ENCODE measurements around the gene MGA. TPM values are rescaled to one million over a fixed set of nuclear protein-coding genes. Genes with fewer than 3 reads are reported as not detected.

Gene MGA
- total and polyA plus RNA-seq, 9 donors = 11.0 to 57.8 (median 20.4) TPM

GRCh38 chr15:41778521-41778920 lies 118.3 kb downstream of the MGA start:
- Histone ChIP-seq H3K36me3 (ENCODE audit: control insufficient read depth, insufficient read depth, low read length) (no peaks in the 10 kb centered on the region), H3K27ac (ENCODE audit: low read length) (no peak overlapping the region), H3K4me3 (ENCODE audit: low read length) (no peak overlapping the region), H3K4me1 (ENCODE audit: control insufficient read depth, insufficient read depth, low read length) (peaks cover 17% of the 10 kb centered on the region), H3K27me3 (ENCODE audit: control insufficient read depth, insufficient read depth, low read length) (no peaks in the 10 kb centered on the region), H3K9me3 (replicated peaks; ENCODE audit: control insufficient read depth, low read depth, low read length) (no peaks in the 10 kb centered on the region)
- no CpG with 5 or more reads among the region's 1 CpG for WGBS (ENCODE audit: insufficient coverage)
- no peak for DNase-seq

DNA sequence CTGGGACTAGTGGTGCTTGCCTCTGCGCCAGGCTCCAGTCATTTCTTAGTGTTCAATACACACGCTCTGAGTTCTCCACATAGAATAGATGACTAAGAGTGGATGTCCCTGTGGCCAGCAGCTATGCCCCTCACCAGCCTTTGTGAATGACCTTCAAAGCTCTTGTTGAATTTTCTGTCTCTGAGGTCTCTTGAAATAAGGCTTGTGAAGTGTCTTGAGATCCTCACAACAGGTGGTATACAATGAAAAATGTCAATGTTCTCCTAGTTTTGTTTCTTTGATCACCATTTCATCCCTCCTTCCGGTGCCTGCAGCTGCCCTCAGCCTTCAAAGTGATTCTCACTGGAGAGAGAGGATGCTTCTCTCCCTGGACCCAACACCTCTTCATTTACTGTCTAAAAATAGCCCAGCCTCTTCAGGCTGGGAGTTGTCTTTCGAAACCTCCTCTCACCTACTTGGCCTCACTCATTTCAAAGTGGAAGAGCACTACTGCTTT lies 119.5 kb downstream of the MGA start:
- WGBS (ENCODE audit: insufficient coverage) = 60% methylated on average over 2 of the region's 4 CpGs
- H3K4me1 ChIP-seq (ENCODE audit: control insufficient read depth, insufficient read depth, low read length) = peaks cover 11% of the 10 kb centered on the region
- DNase-seq = no peak

GRCh38 chr15:41780266-41780665 lies 120.1 kb downstream of the MGA start:
- Histone ChIP-seq H3K4me3 (ENCODE audit: low read length) (no peak overlapping the region), H3K27me3 (ENCODE audit: control insufficient read depth, insufficient read depth, low read length) (no peaks in the 10 kb centered on the region), H3K36me3 (ENCODE audit: control insufficient read depth, insufficient read depth, low read length) (no peaks in the 10 kb centered on the region), H3K9me3 (replicated peaks; ENCODE audit: control insufficient read depth, low read depth, low read length) (no peaks in the 10 kb centered on the region), H3K4me1 (ENCODE audit: control insufficient read depth, insufficient read depth, low read length) (peaks cover 7% of the 10 kb centered on the region), H3K27ac (ENCODE audit: low read length) (no peak overlapping the region)
- no peak for DNase-seq
- WGBS (ENCODE audit: insufficient coverage) = no CpG with 5 or more reads among the region's 2 CpGs

More for the DNA sequence above, 119.5 kb downstream of the MGA start:
- Histone ChIP-seq H3K4me3 (ENCODE audit: low read length) (no peak overlapping the region), H3K9me3 (replicated peaks; ENCODE audit: control insufficient read depth, low read depth, low read length) (no peaks in the 10 kb centered on the region), H3K36me3 (ENCODE audit: control insufficient read depth, insufficient read depth, low read length) (no peaks in the 10 kb centered on the region), H3K27me3 (ENCODE audit: control insufficient read depth, insufficient read depth, low read length) (no peaks in the 10 kb centered on the region), H3K27ac (ENCODE audit: low read length) (no peak overlapping the region)

DNA sequence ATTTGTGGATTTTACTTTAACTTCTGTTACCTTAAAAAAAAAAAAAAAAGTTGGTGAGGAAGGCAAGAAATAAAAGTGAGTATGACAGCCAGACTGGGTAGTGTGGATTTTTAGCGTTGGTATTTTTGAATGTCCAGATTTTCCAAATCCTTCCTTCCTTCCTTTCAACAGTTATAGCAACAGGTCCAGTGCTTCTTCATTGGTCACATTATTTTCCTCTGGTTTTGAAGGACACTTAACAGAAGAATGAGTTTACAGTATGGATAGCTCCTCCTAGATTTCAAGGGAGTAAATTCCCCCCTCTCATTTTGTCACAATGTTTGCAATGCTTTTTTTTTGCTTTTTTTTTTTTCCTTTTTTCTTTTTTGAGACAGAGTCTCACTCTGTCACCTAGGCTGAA lies 120.5 kb downstream of the MGA start:
- H3K27me3 ChIP-seq (ENCODE audit: control insufficient read depth, insufficient read depth, low read length) = no peaks in the 10 kb centered on the region
- DNase-seq = no peak
- no peak overlapping the region for H3K4me3 ChIP-seq (ENCODE audit: low read length)
- H3K9me3 ChIP-seq (replicated peaks; ENCODE audit: control insufficient read depth, low read depth, low read length) = no peaks in the 10 kb centered on the region
- no CpG with 5 or more reads among the region's 1 CpG for WGBS (ENCODE audit: insufficient coverage)
- H3K36me3 ChIP-seq (ENCODE audit: control insufficient read depth, insufficient read depth, low read length) = no peaks in the 10 kb centered on the region
- H3K4me1 ChIP-seq (ENCODE audit: control insufficient read depth, insufficient read depth, low read length) = peaks cover 3% of the 10 kb centered on the region
- no peak overlapping the region for H3K27ac ChIP-seq (ENCODE audit: low read length)

DNA sequence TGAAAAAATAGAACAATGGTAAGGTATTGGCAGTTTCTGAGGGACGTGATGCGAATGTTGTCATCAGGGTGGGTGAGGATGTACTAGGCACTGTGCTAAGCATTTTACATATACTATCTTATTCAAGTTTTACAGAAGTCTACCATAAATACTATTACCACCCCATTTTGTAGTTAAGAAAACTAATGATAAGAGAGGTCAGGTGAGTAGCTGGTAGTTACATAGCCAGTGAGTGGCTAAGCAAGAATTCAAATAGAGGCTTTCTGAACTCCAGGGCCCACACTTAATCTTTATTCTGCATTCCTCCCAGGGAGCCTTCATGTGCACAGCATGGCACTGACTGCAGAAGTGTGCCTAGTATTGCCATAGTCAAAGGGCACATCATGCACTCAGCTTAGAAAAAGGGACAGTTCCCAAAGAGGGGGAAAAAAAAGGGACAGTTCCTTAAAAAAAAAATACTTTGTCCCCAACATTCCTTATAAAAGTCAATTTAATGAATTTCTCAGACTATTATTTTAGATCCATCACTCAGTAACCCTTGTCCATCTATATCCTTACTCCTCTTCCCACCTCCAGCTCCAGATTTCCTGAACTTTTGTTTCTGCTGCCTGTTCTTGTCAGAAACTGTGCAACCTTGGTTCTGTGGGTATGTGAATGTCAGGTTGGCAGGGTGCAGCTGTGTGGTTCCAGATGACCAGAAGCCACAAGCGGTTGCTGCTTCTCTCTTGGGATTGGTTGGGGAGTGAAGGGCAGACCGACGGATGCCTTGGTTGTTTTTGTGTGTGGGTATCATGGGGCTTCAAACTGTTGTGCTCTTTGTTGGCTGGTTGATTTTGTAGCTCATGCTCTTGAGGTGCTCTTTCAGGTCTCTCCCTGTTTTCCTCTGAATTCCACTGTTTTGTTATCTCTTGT lies 122.4 kb downstream of the MGA start:
- H3K27ac ChIP-seq (ENCODE audit: low read length) = no peak overlapping the region
- no peaks in the 10 kb centered on the region for H3K27me3 ChIP-seq (ENCODE audit: control insufficient read depth, insufficient read depth, low read length)
- H3K4me1 ChIP-seq (ENCODE audit: control insufficient read depth, insufficient read depth, low read length) = peaks cover 3% of the 10 kb centered on the region
- H3K9me3 ChIP-seq (replicated peaks; ENCODE audit: control insufficient read depth, low read depth, low read length) = no peaks in the 10 kb centered on the region
- no peak for DNase-seq
- no peaks in the 10 kb centered on the region for H3K36me3 ChIP-seq (ENCODE audit: control insufficient read depth, insufficient read depth, low read length)
- no peak overlapping the region for H3K4me3 ChIP-seq (ENCODE audit: low read length)
- WGBS (ENCODE audit: insufficient coverage) = 100% methylated on average over 1 of the region's 5 CpGs

GRCh38 chr15:41783296-41783695 lies 123.1 kb downstream of the MGA start:
- Histone ChIP-seq H3K4me1 (ENCODE audit: control insufficient read depth, insufficient read depth, low read length) (peaks cover 3% of the 10 kb centered on the region), H3K27ac (ENCODE audit: low read length) (no peak overlapping the region), H3K9me3 (replicated peaks; ENCODE audit: control insufficient read depth, low read depth, low read length) (no peaks in the 10 kb centered on the region), H3K27me3 (ENCODE audit: control insufficient read depth, insufficient read depth, low read length) (no peaks in the 10 kb centered on the region), H3K4me3 (ENCODE audit: low read length) (no peak overlapping the region), H3K36me3 (ENCODE audit: control insufficient read depth, insufficient read depth, low read length) (no peaks in the 10 kb centered on the region)
- no CpG with 5 or more reads among the region's 1 CpG for WGBS (ENCODE audit: insufficient coverage)
- DNase-seq = no peak

GRCh38 chr15:41788262-41788661 lies 128.1 kb downstream of the MGA start:
- no peak for DNase-seq
- H3K4me3 ChIP-seq (ENCODE audit: low read length) = no peak overlapping the region
- H3K4me1 ChIP-seq (ENCODE audit: control insufficient read depth, insufficient read depth, low read length) = peaks cover 31% of the 10 kb centered on the region
- no peaks in the 10 kb centered on the region for H3K36me3 ChIP-seq (ENCODE audit: control insufficient read depth, insufficient read depth, low read length)
- WGBS (ENCODE audit: insufficient coverage) = 57% methylated on average over 3 of the region's 3 CpGs
- no peak overlapping the region for H3K27ac ChIP-seq (ENCODE audit: low read length)
- no peaks in the 10 kb centered on the region for H3K27me3 ChIP-seq (ENCODE audit: control insufficient read depth, insufficient read depth, low read length)
- H3K9me3 ChIP-seq (replicated peaks; ENCODE audit: control insufficient read depth, low read depth, low read length) = no peaks in the 10 kb centered on the region

DNA sequence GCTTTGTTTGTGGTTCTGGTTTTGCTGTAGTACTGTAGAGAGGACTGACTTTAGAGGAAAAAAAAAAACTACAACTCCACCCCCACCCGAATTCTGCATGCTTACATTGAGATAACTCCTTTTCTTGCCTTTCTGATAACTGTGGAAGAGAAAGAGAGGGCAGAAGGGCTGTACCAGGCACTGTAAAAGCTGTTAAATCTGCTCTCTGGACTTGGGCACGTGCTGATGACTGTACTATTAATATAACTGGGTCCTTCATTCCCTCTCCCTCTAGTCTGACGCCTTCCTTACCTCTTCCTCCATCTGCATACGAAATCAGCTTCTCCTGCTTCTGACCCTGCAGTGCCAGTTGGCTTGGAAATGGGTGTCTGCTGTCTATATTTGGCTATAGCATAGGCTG lies 129.0 kb downstream of the MGA start:
- peaks cover 31% of the 10 kb centered on the region for H3K4me1 ChIP-seq (ENCODE audit: control insufficient read depth, insufficient read depth, low read length)
- no peak for DNase-seq

GRCh38 chr15:41789662-41790061 lies 129.5 kb downstream of the MGA start:
- no peak overlapping the region for H3K27ac ChIP-seq (ENCODE audit: low read length)
- H3K4me3 ChIP-seq (ENCODE audit: low read length) = no peak overlapping the region
- DNase-seq = no peak
- no peaks in the 10 kb centered on the region for H3K36me3 ChIP-seq (ENCODE audit: control insufficient read depth, insufficient read depth, low read length)
- H3K27me3 ChIP-seq (ENCODE audit: control insufficient read depth, insufficient read depth, low read length) = no peaks in the 10 kb centered on the region
- H3K4me1 ChIP-seq (ENCODE audit: control insufficient read depth, insufficient read depth, low read length) = peaks cover 31% of the 10 kb centered on the region
- H3K9me3 ChIP-seq (replicated peaks; ENCODE audit: control insufficient read depth, low read depth, low read length) = no peaks in the 10 kb centered on the region

More for the DNA sequence above, 129.0 kb downstream of the MGA start:
- 60% methylated on average over 1 of the region's 4 CpGs for WGBS (ENCODE audit: insufficient coverage)
- Histone ChIP-seq H3K27ac (ENCODE audit: low read length) (no peak overlapping the region), H3K27me3 (ENCODE audit: control insufficient read depth, insufficient read depth, low read length) (no peaks in the 10 kb centered on the region), H3K4me3 (ENCODE audit: low read length) (no peak overlapping the region), H3K9me3 (replicated peaks; ENCODE audit: control insufficient read depth, low read depth, low read length) (no peaks in the 10 kb centered on the region), H3K36me3 (ENCODE audit: control insufficient read depth, insufficient read depth, low read length) (no peaks in the 10 kb centered on the region)

GRCh38 chr15:41790169-41790568 lies 130.0 kb downstream of the MGA start:
- no peak for DNase-seq
- peaks cover 31% of the 10 kb centered on the region for H3K4me1 ChIP-seq (ENCODE audit: control insufficient read depth, insufficient read depth, low read length)
- no CpG with 5 or more reads among the region's 3 CpGs for WGBS (ENCODE audit: insufficient coverage)

More at GRCh38 chr15:41790169-41790568, 130.0 kb downstream of the MGA start:
- H3K36me3 ChIP-seq (ENCODE audit: control insufficient read depth, insufficient read depth, low read length) = no peaks in the 10 kb centered on the region
- no peak overlapping the region for H3K4me3 ChIP-seq (ENCODE audit: low read length)
- H3K27ac ChIP-seq (ENCODE audit: low read length) = no peak overlapping the region
- no peaks in the 10 kb centered on the region for H3K27me3 ChIP-seq (ENCODE audit: control insufficient read depth, insufficient read depth, low read length)
- no peaks in the 10 kb centered on the region for H3K9me3 ChIP-seq (replicated peaks; ENCODE audit: control insufficient read depth, low read depth, low read length)
